ENCODE measurements around the gene SCUBE3.

DNA sequence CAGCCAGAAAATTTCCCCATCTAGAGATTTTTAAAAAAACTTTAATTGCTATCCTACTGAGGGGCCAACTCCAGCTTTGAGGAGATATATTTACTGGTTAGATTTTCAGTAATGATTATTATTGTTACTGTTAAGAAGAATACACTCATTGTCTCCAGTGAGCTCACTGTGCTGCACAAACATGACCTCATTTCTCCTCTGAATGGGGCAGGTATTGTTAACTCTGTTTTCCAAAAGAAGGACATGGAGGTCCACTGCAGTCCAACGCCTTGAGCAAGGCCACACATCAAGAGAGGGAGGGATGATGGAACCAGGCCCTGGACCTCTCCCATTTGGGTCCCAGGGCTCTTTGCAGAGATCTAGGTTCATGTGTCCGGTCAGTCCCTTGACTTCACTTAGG lies 13.9 kb upstream of the SCUBE3 start:
- TF ChIP-seq, protein P1, sequence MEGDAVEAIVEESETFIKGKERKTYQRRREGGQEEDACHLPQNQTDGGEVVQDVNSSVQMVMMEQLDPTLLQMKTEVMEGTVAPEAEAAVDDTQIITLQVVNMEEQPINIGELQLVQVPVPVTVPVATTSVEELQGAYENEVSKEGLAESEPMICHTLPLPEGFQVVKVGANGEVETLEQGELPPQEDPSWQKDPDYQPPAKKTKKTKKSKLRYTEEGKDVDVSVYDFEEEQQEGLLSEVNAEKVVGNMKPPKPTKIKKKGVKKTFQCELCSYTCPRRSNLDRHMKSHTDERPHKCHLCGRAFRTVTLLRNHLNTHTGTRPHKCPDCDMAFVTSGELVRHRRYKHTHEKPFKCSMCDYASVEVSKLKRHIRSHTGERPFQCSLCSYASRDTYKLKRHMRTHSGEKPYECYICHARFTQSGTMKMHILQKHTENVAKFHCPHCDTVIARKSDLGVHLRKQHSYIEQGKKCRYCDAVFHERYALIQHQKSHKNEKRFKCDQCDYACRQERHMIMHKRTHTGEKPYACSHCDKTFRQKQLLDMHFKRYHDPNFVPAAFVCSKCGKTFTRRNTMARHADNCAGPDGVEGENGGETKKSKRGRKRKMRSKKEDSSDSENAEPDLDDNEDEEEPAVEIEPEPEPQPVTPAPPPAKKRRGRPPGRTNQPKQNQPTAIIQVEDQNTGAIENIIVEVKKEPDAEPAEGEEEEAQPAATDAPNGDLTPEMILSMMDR (IDR thresholded peaks at IDR 0.05) = no peak
- TF ChIP-seq POLR2AphosphoS5 (IDR thresholded peaks at IDR 0.05; ENCODE audit: insufficient read depth in 1 of 2, low read depth in 1 of 2) = no peak
